ENCODE measurements around the gene OR51I1. TPM values are rescaled to one million over a fixed set of nuclear protein-coding genes. Genes with fewer than 3 reads are reported as not detected.
A peak's percentile ranks its signal among the peaks of the same experiment; 100 is the strongest.

The OR51I1 gene
- total RNA-seq, 6 experiments from 2014 or later: not detected

GRCh38 chr11:5486003-5486402 lies 44.7 kb upstream of the OR51I1 start:
- Mint-ChIP-seq H3K4me1 (ENCODE audit: low read depth) (no peaks in the 10 kb centered on the region), H3K36me3 (ENCODE audit: low read depth) (no peaks in the 10 kb centered on the region), H3K27me3 (ENCODE audit: insufficient read depth) (peaks cover 3% of the 10 kb centered on the region; the same call in 1 of the 2 replicates), H3K9me3 (no peaks in the 10 kb centered on the region), H3K4me3 (no peak overlapping the region), H3K27ac (no peak overlapping the region)
- no peak for TF ChIP-seq CTCF (IDR thresholded peaks at IDR 0.05)
- no peak for DNase-seq

- no peaks in the 10 kb centered on the region for H3K9me3 Mint-ChIP-seq
- peak; percentile 95 for TF ChIP-seq CTCF (IDR thresholded peaks at IDR 0.05)
- H3K27me3 Mint-ChIP-seq (ENCODE audit: insufficient read depth): peaks cover 11% of the 10 kb centered on the region; the same call in 1 of the 2 replicates
- peak; percentile 30 for DNase-seq
- H3K4me1 Mint-ChIP-seq (ENCODE audit: low read depth): no peaks in the 10 kb centered on the region
- H3K4me3 Mint-ChIP-seq: no peak overlapping the region
- H3K36me3 Mint-ChIP-seq (ENCODE audit: low read depth): no peaks in the 10 kb centered on the region
- H3K27ac Mint-ChIP-seq: no peak overlapping the region
Observed at GRCh38 chr11:5476186-5476819, 35.0 kb upstream of the OR51I1 start.

GRCh38 chr11:5473921-5474320 lies 32.6 kb upstream of the OR51I1 start:
- Mint-ChIP-seq H3K4me3 (no peak overlapping the region), H3K4me1 (ENCODE audit: low read depth) (no peaks in the 10 kb centered on the region), H3K27ac (no peak overlapping the region), H3K27me3 (ENCODE audit: insufficient read depth) (peaks cover 9% of the 10 kb centered on the region; the same call in 1 of the 2 replicates), H3K36me3 (ENCODE audit: low read depth) (no peaks in the 10 kb centered on the region), H3K9me3 (no peaks in the 10 kb centered on the region)
- TF ChIP-seq CTCF (IDR thresholded peaks at IDR 0.05): no peak
- DNase-seq: no peak

- Mint-ChIP-seq H3K4me3 (no peak overlapping the region), H3K4me1 (ENCODE audit: low read depth) (no peaks in the 10 kb centered on the region), H3K36me3 (ENCODE audit: low read depth) (no peaks in the 10 kb centered on the region), H3K9me3 (no peaks in the 10 kb centered on the region), H3K27me3 (ENCODE audit: insufficient read depth) (peaks cover 8% of the 10 kb centered on the region), H3K27ac (no peak overlapping the region)
- TF ChIP-seq CTCF (IDR thresholded peaks at IDR 0.05): no peak
- DNase-seq: no peak
Observed at GRCh38 chr11:5467527-5467926, 26.2 kb upstream of the OR51I1 start.

GRCh38 chr11:5460983-5461621 lies 19.8 kb upstream of the OR51I1 start:
- Mint-ChIP-seq H3K4me3 (no peak overlapping the region), H3K27me3 (ENCODE audit: insufficient read depth) (peaks cover 2% of the 10 kb centered on the region; the same call in 1 of the 2 replicates), H3K27ac (no peak overlapping the region), H3K36me3 (ENCODE audit: low read depth) (no peaks in the 10 kb centered on the region), H3K4me1 (ENCODE audit: low read depth) (no peaks in the 10 kb centered on the region), H3K9me3 (no peaks in the 10 kb centered on the region)
- no peak for TF ChIP-seq CTCF (IDR thresholded peaks at IDR 0.05)
- DNase-seq: no peak

All from HFFc6 (cell line).